GM12878 (cell line): ENCODE results near the gene MYO10. TPM values are rescaled to one million over a fixed set of nuclear protein-coding genes. Genes with fewer than 3 reads are reported as not detected.

Source experiments
- ATAC-seq: fragments of 200-7000 bp; cut with Tn5 transposase; 3 replicates; pipeline ENCODE4 v1.9.1; 2020; ENCODE audit warnings: mild to moderate bottlenecking, moderate library complexity
- BruUV-seq: library from RNA; stranded (reverse); fragments of 400-500 nt; replicated peaks from 2 replicates; lab custom pipeline; 2021; lab: Mats Ljungman, UMichigan
- CTCF ChIA-PET: fragments of 300-600 bp; sonication (Branson Sonifier 250); formaldehyde crosslinking; extraction: SDS; loops from one replicate; lab custom pipeline; 2021; ENCODE audit warnings: inconsistent platforms; lab: Yijun Ruan, JAX
- POLR2A ChIA-PET: fragments of 350-600 bp; formaldehyde crosslinking; extraction: SDS; loops from one replicate; lab custom pipeline; 2021; ENCODE audit warnings: inconsistent platforms; lab: Charles Lee
- RAD21 ChIA-PET: fragments of 300-600 bp; sonication (Branson Sonifier 250); formaldehyde crosslinking; loops from one replicate; lab custom pipeline; 2023; ENCODE audit warnings: antibody characterized with exemption; ENCODE audit not compliant: unreplicated experiment; lab: Charles Lee
- SMC1A ChIA-PET: fragments of 300-600 bp; sonication (Branson Sonifier 250); formaldehyde crosslinking; loops from one replicate; lab custom pipeline; 2023; ENCODE audit not compliant: unreplicated experiment, uncharacterized antibody; lab: Charles Lee
- DNase-seq: peaks from one replicate; pipeline ENCODE4 v3.0.0-alpha.2; 2011; ENCODE audit warnings: low read depth, low spot score
- FAIRE-seq: peaks from 3 replicates; lab custom pipeline; 2011; peaks lifted over from hg19 to GRCh38; lab: Jason Lieb, UNC
- H2AFZ ChIP-seq: 2 replicates; pipeline ENCODE4 v1.6.0; 2011; ENCODE audit warnings: low read depth, low read length, control low read depth; ENCODE audit not compliant: control insufficient read depth
- H3K27ac ChIP-seq: 2 replicates; pipeline ENCODE4 v1.5.1; 2011; ENCODE audit warnings: control low read depth; ENCODE audit not compliant: control insufficient read depth, insufficient read depth
- H3K27me3 ChIP-seq, 2 experiments: replicated peaks in 1 of 2; 2 replicates each; pipeline versions ENCODE4 v1.6.0 to v1.6.1; 2011; ENCODE audit warnings: low read length in 1 of 2; ENCODE audit not compliant: control insufficient read depth in 2 of 2, insufficient read depth in 2 of 2
- H3K36me3 ChIP-seq, 2 experiments: 2 replicates each; pipeline ENCODE4 v1.5.1; 2011; ENCODE audit warnings: low read length in 1 of 2; ENCODE audit not compliant: control insufficient read depth in 2 of 2, insufficient read depth in 2 of 2
- H3K4me1 ChIP-seq: 2 replicates; pipeline ENCODE4 v1.6.1; 2011; ENCODE audit warnings: mild to moderate bottlenecking, low read length, moderate library complexity, mixed read lengths; ENCODE audit not compliant: control insufficient read depth, insufficient read depth
- H3K4me2 ChIP-seq: 2 replicates; pipeline ENCODE4 v1.6.0; 2011; ENCODE audit warnings: control low read depth; ENCODE audit not compliant: control insufficient read depth, insufficient read depth
- H3K4me3 ChIP-seq: fragments of 200-600 bp; sonication (generic); 2 replicates; pipeline ENCODE4 v1.5.1; 2016
- H3K79me2 ChIP-seq: 2 replicates; pipeline ENCODE4 v1.6.0; 2011; ENCODE audit warnings: low read length; ENCODE audit not compliant: control insufficient read depth, insufficient read depth
- H3K9ac ChIP-seq: 2 replicates; pipeline ENCODE4 v1.8.0; 2011; ENCODE audit warnings: low read length, control low read depth, mixed read lengths; ENCODE audit not compliant: control insufficient read depth, insufficient read depth
- H3K9me3 ChIP-seq: replicated peaks from 3 replicates; pipeline ENCODE4 v1.5.1; 2011; ENCODE audit warnings: mild to moderate bottlenecking, low read length; ENCODE audit not compliant: control insufficient read depth, insufficient read depth
- H4K20me1 ChIP-seq: 2 replicates; pipeline ENCODE4 v1.6.0; 2011; ENCODE audit not compliant: control insufficient read depth, insufficient read depth
- BHLHE40 ChIP-seq, 2 experiments: fragments of 450-650 bp in 1 of 2; IDR thresholded peaks; 2 replicates each; pipeline ENCODE4 v1.6.1; 2011 to 2017; ENCODE audit warnings: low read depth in 2 of 2, borderline replicate concordance in 1 of 2, improper control_type of control experiment in 1 of 2, low read length in 1 of 2, mild to moderate bottlenecking in 1 of 2
- BMI1 ChIP-seq: fragments of 450-650 bp; IDR thresholded peaks from 2 replicates; pipeline ENCODE4 v1.6.1; 2016; ENCODE audit warnings: mild to moderate bottlenecking, moderate library complexity, borderline replicate concordance
- CREB1 ChIP-seq: IDR thresholded peaks from 2 replicates; pipeline ENCODE4 v1.6.1; 2012; ENCODE audit warnings: low read depth, mild to moderate bottlenecking, inconsistent platforms
- CTCF ChIP-seq, 3 experiments: IDR thresholded peaks in 2 of 3; conservative IDR thresholded peaks in 1 of 3; 2 replicates each; pipeline ENCODE4 v1.5.1; 2011; ENCODE audit warnings: low read depth in 3 of 3, low read length in 3 of 3, mild to moderate bottlenecking in 3 of 3, control low read depth in 2 of 3, moderate library complexity in 2 of 3, inconsistent platforms in 1 of 3, mixed read lengths in 1 of 3; ENCODE audit not compliant: control insufficient read depth in 2 of 3, insufficient read depth in 1 of 3; ENCODE audit errors: extremely low read depth in 1 of 3
- CUX1 ChIP-seq: IDR thresholded peaks from 2 replicates; pipeline ENCODE4 v1.6.1; 2012; ENCODE audit warnings: improper control_type of control experiment, low read depth, low read length; ENCODE audit not compliant: insufficient replicate concordance
- MEF2A ChIP-seq: IDR thresholded peaks from 2 replicates; pipeline ENCODE4 v1.6.1; 2011; ENCODE audit warnings: low read depth, mild to moderate bottlenecking, low read length, moderate library complexity; ENCODE audit not compliant: insufficient read depth
- NFYB ChIP-seq: IDR thresholded peaks from 2 replicates; pipeline ENCODE4 v1.6.1; 2011; ENCODE audit warnings: low read depth, mild to moderate bottlenecking, low read length, improper control_type of control experiment, moderate library complexity; ENCODE audit not compliant: insufficient read depth
- RFX5 ChIP-seq: IDR thresholded peaks from 2 replicates; pipeline ENCODE4 v1.6.1; 2011; ENCODE audit warnings: low read depth, low read length, improper control_type of control experiment
- STAT3 ChIP-seq: IDR thresholded peaks from 2 replicates; pipeline ENCODE4 v1.6.1; 2011; ENCODE audit warnings: low read depth, low read length, improper control_type of control experiment
- TBL1XR1 ChIP-seq: IDR thresholded peaks from 2 replicates; pipeline ENCODE4 v1.6.1; 2012; ENCODE audit warnings: low read depth, low read length, improper control_type of control experiment
- ZBTB4 ChIP-seq: fragments of 450-650 bp; formaldehyde crosslinking; IDR thresholded peaks from 2 replicates; pipeline ENCODE4 v1.4.0; 2022; ENCODE audit warnings: mild to moderate bottlenecking, moderate library complexity
- WGBS: methylation state at CpG from one replicate; pipeline ENCODE4 v1.1.6; 2016; ENCODE audit warnings: low lambda C conversion rate; ENCODE audit not compliant: insufficient replicate concordance, insufficient coverage; ENCODE audit errors: missing lambda C conversion rate; 5-methylcytosine and 5-hydroxymethylcytosine counted together
- in situ Hi-C: fragments of 300-500 bp; cut with MboI; formaldehyde crosslinking; loops from 9 replicates; pipeline ENCODE4 v1.14.3; 2018; ENCODE audit warnings: mixed read lengths
- intact Hi-C: fragments of 100-400 bp; cut with micrococcal nuclease; formaldehyde crosslinking; loops from one replicate; pipeline ENCODE4 v1.14.2; 2022; ENCODE audit not compliant: unreplicated experiment
- polyA plus RNA-seq, 11 experiments: library from polyadenylated mRNA; depleted of rRNA in 4 of 11; unstranded in 6 of 11; stranded (reverse) in 5 of 11; fragments of >200 nt; fragmentation: Nextera tagmentation in 4 of 11; fragmentation: Illumina TruSeq in 1 of 11; extraction: Ambion mirVana in 4 of 11; extraction: Trizol in 1 of 11; gene quantifications; 1 replicate in 1 of 11; 2 replicates in 10 of 11; pipeline versions ENCODE4 v1.2.1 to v1.2.3, GENCODE V29; 2011 to 2016; ENCODE audit warnings: inconsistent platforms in 2 of 11, missing spikeins in 2 of 11, low read depth in 1 of 11
- total RNA-seq, 4 experiments: library from RNA; depleted of rRNA in 3 of 4; stranded (reverse); fragments of >200 nt in 3 of 4; fragmentation: Illumina TruSeq in 1 of 4; extraction: Trizol in 1 of 4; gene quantifications; 2 replicates each; pipeline versions ENCODE4 v1.2.1 to v1.2.3, GENCODE V29; 2013 to 2021

The MYO10 gene
- total and polyA plus RNA-seq, 10 of the 15 experiments (the other 5 are each of a cell fraction or from before 2014, with no cell fraction given) = 0.02 to 0.77 (median 0.17) TPM

- TF ChIP-seq BHLHE40 (IDR thresholded peaks at IDR 0.05; ENCODE audit: borderline replicate concordance in 1 of 2, low read depth in 2 of 2, low read length in 1 of 2) (no peak), TBL1XR1 (no peak)
Observed at GRCh38 chr5:16687898-16688297, 248.2 kb downstream of the MYO10 start (continued).

- no peak for ATAC-seq
- 12% methylated on average over 4 of the region's 4 CpGs for WGBS
- TF ChIP-seq MEF2A (no peak), NFYB (no peak), CREB1 (no peak), CUX1 (no peak), CTCF (IDR thresholded peaks at IDR 0.05 in 2 of 3, conservative IDR thresholded peaks at IDR 0.05 in 1 of 3; ENCODE audit: control insufficient read depth in 2 of 3, extremely low read depth in 1 of 3, insufficient read depth in 1 of 3, low read depth in 3 of 3, low read length in 3 of 3) (no peak), BMI1 (no peak), TBL1XR1 (no peak), STAT3 (no peak), RFX5 (no peak), ZBTB4 (CRISPR knock-in tag) (no peak)
Observed at GRCh38 chr5:16685069-16685468, 251.0 kb downstream of the MYO10 start.

More at GRCh38 chr5:16685069-16685468, 251.0 kb downstream of the MYO10 start:
- Histone ChIP-seq H3K27ac (no peak overlapping the region), H3K27me3 (no peaks in the 10 kb centered on the region), H3K4me3 (no peak overlapping the region), H4K20me1 (no peaks in the 10 kb centered on the region), H3K4me2 (no peak overlapping the region), H3K79me2 (no peaks in the 10 kb centered on the region), H3K4me1 (no peaks in the 10 kb centered on the region), H3K9me3 (no peaks in the 10 kb centered on the region), H2AFZ (no peak overlapping the region), H3K36me3 (no peaks in the 10 kb centered on the region), H3K9ac (no peak overlapping the region)
- CTCF ChIA-PET = interaction anchor here (1.0 kb wide), 1 partner anchor 11 kb away, joined by 3 read pairs; no protein-coding TSS in a partner anchor
- in situ Hi-C loops = no loop called here
- POLR2A ChIA-PET = no interaction called here
- intact Hi-C loops = loop anchor here (5.0 kb wide), 1 partner anchor 502 kb away; no protein-coding TSS in a partner anchor
- RAD21 ChIA-PET = no interaction called here
- DNase-seq (no peak), FAIRE-seq (no peak)
- SMC1A ChIA-PET = no interaction called here
- BruUV-seq = no TSS peak
